ENCODE measurements around the gene TUFT1. TPM values are rescaled to one million over a fixed set of nuclear protein-coding genes. Genes with fewer than 3 reads are reported as not detected.

The TUFT1 gene
- total and polyA plus RNA-seq, 9 of the 15 experiments (the other 6 are each of a cell fraction or from before 2014, with no cell fraction given) = 0.54 to 2.0 (median 1.7) TPM

GRCh38 chr1:151494741-151495281 lies 45.3 kb upstream of the TUFT1 start (continued):
- TF ChIP-seq ZNF398 (CRISPR knock-in tag; IDR thresholded peaks at IDR 0.05) (no peak), TFAP4 (CRISPR knock-in tag; IDR thresholded peaks at IDR 0.05; ENCODE audit: borderline replicate concordance) (peak; percentile 36; the same call in 1 of the 2 replicates), ZFP91 (CRISPR knock-in tag; IDR thresholded peaks at IDR 0.05) (no peak), CC2D1A (IDR thresholded peaks at IDR 0.05) (no peak), ZNF586 (CRISPR knock-in tag; conservative IDR thresholded peaks at IDR 0.05) (no peak), ZBTB26 (CRISPR knock-in tag; IDR thresholded peaks at IDR 0.05) (no peak), POLR2AphosphoS5 (IDR thresholded peaks at IDR 0.05; ENCODE audit: control insufficient read depth, insufficient read depth, low read depth, low read length) (no peak), HNRNPK (IDR thresholded peaks at IDR 0.05; ENCODE audit: low read depth, low read length, poor library complexity, severe bottlenecking) (no peak), THRAP3 (IDR thresholded peaks at IDR 0.05; ENCODE audit: borderline replicate concordance) (no peak), DACH1 (IDR thresholded peaks at IDR 0.05; ENCODE audit: partially characterized antibody) (no peak), SMARCA4 (IDR thresholded peaks at IDR 0.05) (peak; percentile 62; the same call in 1 of the 2 replicates), ZEB2 (IDR thresholded peaks at IDR 0.05) (no peak), VEZF1 (CRISPR knock-in tag; IDR thresholded peaks at IDR 0.05) (peak; percentile 56), CEBPG (CRISPR knock-in tag; IDR thresholded peaks at IDR 0.05) (no peak), CEBPG (tag; conservative IDR thresholded peaks at IDR 0.05 in 1 of 2, IDR thresholded peaks at IDR 0.05 in 1 of 2) (peak in 1 of 2 experiments; percentile 35; a peak in 1 of 4 replicates), THAP12 (CRISPR knock-in tag; IDR thresholded peaks at IDR 0.05) (no peak), SRSF9 (IDR thresholded peaks at IDR 0.05; ENCODE audit: borderline replicate concordance, low read depth, low read length) (no peak), FOS (IDR thresholded peaks at IDR 0.05; ENCODE audit: extremely low read depth, insufficient read length) (no peak)

Data from K562 (cell line).